H9 (cell line): Measurements from ENCODE around the gene SHROOM1. TPM values are rescaled to one million over a fixed set of nuclear protein-coding genes. Genes with fewer than 3 reads are reported as not detected.
"Not testable (repeated sequence)": the region's sequence is repeated elsewhere in the genome, so short reads cannot be mapped to it uniquely, and the experiment has no call there.

ENCODE experiments used
- DNase-seq: peaks from one replicate; pipeline ENCODE4 v3.0.0-alpha.2; 2017
- H2AFZ ChIP-seq: one replicate; pipeline ENCODE4 v1.6.1; 2013; ENCODE audit warnings: mild to moderate bottlenecking, low read length, control low read depth, moderate library complexity
- H2AK5ac ChIP-seq: 2 replicates; pipeline ENCODE4 v1.6.1; 2013; ENCODE audit warnings: low read length, control low read depth, mixed read lengths; ENCODE audit not compliant: insufficient read length
- H2BK120ac ChIP-seq: one replicate; pipeline ENCODE4 v1.6.1; 2013; ENCODE audit warnings: low read depth, mild to moderate bottlenecking, low read length, control low read depth, inconsistent platforms; ENCODE audit not compliant: poor library complexity, severe bottlenecking
- H2BK12ac ChIP-seq: 2 replicates; pipeline ENCODE4 v1.6.1; 2013; ENCODE audit warnings: low read length, control low read depth, mixed read lengths, low read depth; ENCODE audit not compliant: insufficient read length
- H2BK15ac ChIP-seq: 2 replicates; pipeline ENCODE4 v1.6.1; 2013; ENCODE audit warnings: low read depth, low read length, control low read depth
- H2BK20ac ChIP-seq: one replicate; pipeline ENCODE4 v1.6.1; 2013; ENCODE audit warnings: low read depth, mild to moderate bottlenecking, low read length, control low read depth, inconsistent platforms; ENCODE audit not compliant: poor library complexity, severe bottlenecking
- H2BK5ac ChIP-seq: 2 replicates; pipeline ENCODE4 v1.6.1; 2013; ENCODE audit warnings: low read length, control low read depth, mixed read lengths; ENCODE audit not compliant: insufficient read length
- H3K14ac ChIP-seq: 2 replicates; pipeline ENCODE4 v1.6.1; 2013; ENCODE audit warnings: low read length, control low read depth; ENCODE audit not compliant: insufficient read depth
- H3K18ac ChIP-seq: 2 replicates; pipeline ENCODE4 v1.6.1; 2013; ENCODE audit warnings: low read depth, mild to moderate bottlenecking, mixed read lengths, low read length, control low read depth; ENCODE audit not compliant: insufficient read length
- H3K23ac ChIP-seq: 2 replicates; pipeline ENCODE4 v1.6.1; 2013; ENCODE audit warnings: low read length, control low read depth, mixed read lengths, low read depth; ENCODE audit not compliant: insufficient read length
- H3K23me2 ChIP-seq: 2 replicates; pipeline ENCODE4 v1.6.1; 2013; ENCODE audit warnings: low read depth, mild to moderate bottlenecking, mixed read lengths, low read length, control low read depth; ENCODE audit not compliant: insufficient read length, poor library complexity, severe bottlenecking
- H3K27ac ChIP-seq: 2 replicates; pipeline ENCODE4 v1.5.1; 2013; ENCODE audit warnings: low read length, control low read depth, mixed read lengths, low read depth; ENCODE audit not compliant: insufficient read length
- H3K27me3 ChIP-seq: 2 replicates; pipeline ENCODE4 v1.6.1; 2013; ENCODE audit warnings: low read length, control low read depth, inconsistent platforms; ENCODE audit not compliant: insufficient read depth
- H3K4ac ChIP-seq: 2 replicates; pipeline ENCODE4 v1.6.1; 2013; ENCODE audit warnings: low read depth, mild to moderate bottlenecking, control low read depth, inconsistent platforms, low read length, moderate library complexity
- H3K4me1 ChIP-seq: 2 replicates; pipeline ENCODE4 v1.6.1; 2013; ENCODE audit warnings: low read length, control low read depth, inconsistent platforms; ENCODE audit not compliant: insufficient read depth
- H3K4me2 ChIP-seq: 2 replicates; pipeline ENCODE4 v1.6.1; 2013; ENCODE audit warnings: low read length, control low read depth, mixed read lengths; ENCODE audit not compliant: insufficient read length, insufficient read depth
- H3K56ac ChIP-seq: 2 replicates; pipeline ENCODE4 v1.6.1; 2013; ENCODE audit warnings: low read depth, mild to moderate bottlenecking, mixed read lengths, low read length, control low read depth; ENCODE audit not compliant: insufficient read length
- H3K79me1 ChIP-seq: 2 replicates; pipeline ENCODE4 v1.6.1; 2013; ENCODE audit warnings: low read depth, mild to moderate bottlenecking, moderate library complexity, low read length, control low read depth, inconsistent platforms; ENCODE audit not compliant: insufficient read depth, poor library complexity, severe bottlenecking
- H3K79me2 ChIP-seq: 2 replicates; pipeline ENCODE4 v1.6.1; 2013; ENCODE audit warnings: low read length, control low read depth, inconsistent platforms; ENCODE audit not compliant: insufficient read depth
- H3K9ac ChIP-seq: 2 replicates; pipeline ENCODE4 v1.6.1; 2013; ENCODE audit warnings: low read length, control low read depth, mixed read lengths; ENCODE audit not compliant: insufficient read length; ENCODE audit errors: extremely low read depth
- H3K9me3 ChIP-seq: one replicate; pipeline ENCODE4 v1.6.1; 2013; ENCODE audit warnings: low read depth, low read length, inconsistent platforms; ENCODE audit not compliant: control insufficient read depth
- H3T11ph ChIP-seq: one replicate; pipeline ENCODE4 v1.6.1; 2013; ENCODE audit warnings: mild to moderate bottlenecking, low read length, control low read depth, inconsistent platforms
- H4K20me1 ChIP-seq: one replicate; pipeline ENCODE4 v1.6.1; 2013; ENCODE audit not compliant: control insufficient read depth, insufficient read length, insufficient read depth
- H4K5ac ChIP-seq: 2 replicates; pipeline ENCODE4 v1.6.1; 2013; ENCODE audit warnings: low read depth, mild to moderate bottlenecking, mixed read lengths, low read length, control low read depth; ENCODE audit not compliant: insufficient read length
- H4K8ac ChIP-seq: replicated peaks from 2 replicates; pipeline ENCODE4 v1.6.1; 2013; ENCODE audit warnings: low read length, control low read depth, mixed read lengths, low read depth; ENCODE audit not compliant: insufficient read length
- H4K91ac ChIP-seq: 2 replicates; pipeline ENCODE4 v1.6.1; 2013; ENCODE audit warnings: low read depth, mild to moderate bottlenecking, moderate library complexity, mixed read lengths, low read length, control low read depth; ENCODE audit not compliant: insufficient read length
- H3K27ac Mint-ChIP-seq, 3 experiments: 2 replicates in 2 of 3; 3 replicates in 1 of 3; pipeline ENCODE4 v1.8.0; 2020 to 2021; ENCODE audit warnings: mixed read lengths in 3 of 3, mild to moderate bottlenecking in 1 of 3, moderate library complexity in 1 of 3
- H3K27me3 Mint-ChIP-seq: 2 replicates; pipeline ENCODE4 v1.8.0; 2021; ENCODE audit warnings: low read depth, mild to moderate bottlenecking, moderate library complexity, mixed read lengths
- H3K36me3 Mint-ChIP-seq, 3 experiments: 2 replicates in 2 of 3; 3 replicates in 1 of 3; pipeline ENCODE4 v1.8.0; 2020 to 2021; ENCODE audit warnings: low read depth in 3 of 3, mixed read lengths in 3 of 3; ENCODE audit not compliant: insufficient read depth in 1 of 3
- H3K4me1 Mint-ChIP-seq, 2 experiments: 2 replicates each; pipeline ENCODE4 v1.8.0; 2020; ENCODE audit warnings: mixed read lengths in 2 of 2
- H3K4me3 Mint-ChIP-seq, 2 experiments: 2 replicates in 1 of 2; 3 replicates in 1 of 2; pipeline ENCODE4 v1.8.0; 2020 to 2021; ENCODE audit warnings: mild to moderate bottlenecking in 2 of 2, mixed read lengths in 2 of 2, moderate library complexity in 1 of 2
- H3K9me3 Mint-ChIP-seq, 2 experiments: 2 replicates in 1 of 2; 3 replicates in 1 of 2; pipeline ENCODE4 v1.8.0; 2020; ENCODE audit warnings: mild to moderate bottlenecking in 2 of 2, mixed read lengths in 2 of 2, moderate library complexity in 1 of 2
- CTCF ChIP-seq: fragments of 200-600 bp; sonication (generic); conservative IDR thresholded peaks from 3 replicates; pipeline ENCODE4 v1.8.0; 2021; ENCODE audit warnings: antibody characterized with exemption, mild to moderate bottlenecking
- WGBS: extraction: QIAGEN DNeasy Blood & Tissue Kit; methylation state at CpG from one replicate; pipeline ENCODE4 v1.1.7; 2013; ENCODE audit warnings: missing lambda C conversion rate, low lambda C conversion rate, mixed read lengths; ENCODE audit not compliant: insufficient read length; ENCODE audit errors: extremely low coverage; 5-methylcytosine and 5-hydroxymethylcytosine counted together
- total RNA-seq: library from RNA; stranded (reverse); gene quantifications from 2 replicates; pipeline ENCODE4 v1.2.1, GENCODE V29; 2021

The SHROOM1 gene
- total RNA-seq, 1 experiment from 2014 or later = 7.0 TPM

DNA sequence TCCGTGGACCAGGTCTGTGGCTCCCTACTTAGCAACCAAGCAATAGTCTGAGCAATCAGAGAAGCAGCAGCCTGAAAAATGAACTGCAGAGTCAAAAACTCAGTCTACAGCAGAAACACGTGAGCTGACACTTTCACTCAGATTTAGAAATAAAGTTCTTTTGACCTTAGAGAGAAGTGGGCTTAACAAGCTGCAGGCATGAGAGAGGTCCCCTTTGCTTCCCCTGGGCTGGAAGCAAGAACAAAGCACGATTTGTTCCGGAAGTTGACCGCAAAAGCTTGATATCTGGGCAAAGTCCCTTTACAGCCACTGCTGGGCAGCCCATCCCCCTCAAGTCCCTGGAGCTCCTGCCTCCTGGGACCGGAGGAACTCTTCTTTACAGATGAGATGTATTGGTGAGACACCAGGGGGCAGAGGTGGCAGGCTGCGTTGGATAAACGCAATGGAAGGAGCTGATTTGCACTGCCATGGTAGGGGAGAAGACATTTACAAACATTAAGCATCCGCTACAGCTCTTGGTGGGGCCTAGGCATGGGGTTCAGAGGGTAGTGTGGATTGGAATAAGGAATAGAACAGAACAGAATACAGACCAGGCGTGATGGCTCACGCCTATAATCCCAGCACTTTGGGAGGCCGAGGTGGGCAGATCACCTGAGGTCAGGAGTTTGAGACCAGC lies 23.1 kb downstream of the SHROOM1 start:
- no peaks in the 10 kb centered on the region for H3K9me3 Mint-ChIP-seq
- peak; percentile 83 for DNase-seq
- H3K36me3 Mint-ChIP-seq = no peaks in the 10 kb centered on the region
- H3K4me1 ChIP-seq = no peaks in the 10 kb centered on the region
- no peak overlapping the region for H4K8ac ChIP-seq
- H2BK15ac ChIP-seq = no peak overlapping the region
- H2AK5ac ChIP-seq = no peak overlapping the region
- peaks cover 9 to 18% of the 10 kb centered on the region in 2 experiments for H3K4me1 Mint-ChIP-seq
- WGBS = no CpG with 5 or more reads among the region's 12 CpGs
- no peak overlapping the region for H2BK12ac ChIP-seq
- no peak overlapping the region for H3K27ac ChIP-seq
- H4K5ac ChIP-seq = no peak overlapping the region
- H3T11ph ChIP-seq = no peak overlapping the region
- H3K56ac ChIP-seq = no peak overlapping the region
- H4K20me1 ChIP-seq = no peaks in the 10 kb centered on the region
- H2AFZ ChIP-seq = no peak overlapping the region
- H3K27ac Mint-ChIP-seq = no peak overlapping the region
- no peaks in the 10 kb centered on the region for H3K9me3 ChIP-seq
- TF ChIP-seq CTCF = peak; percentile 66
- H3K14ac ChIP-seq = no peak overlapping the region
- H3K4me2 ChIP-seq = no peak overlapping the region
- H3K79me2 ChIP-seq = no peaks in the 10 kb centered on the region
- no peak overlapping the region for H2BK5ac ChIP-seq
- H3K79me1 ChIP-seq = no peaks in the 10 kb centered on the region
- H4K91ac ChIP-seq = no peak overlapping the region
- H3K4ac ChIP-seq = no peak overlapping the region
- no peaks in the 10 kb centered on the region for H3K23me2 ChIP-seq
- H3K23ac ChIP-seq = no peak overlapping the region
- H2BK120ac ChIP-seq = no peak overlapping the region
- H3K18ac ChIP-seq = no peak overlapping the region
- no peak overlapping the region for H3K4me3 Mint-ChIP-seq
- H3K9ac ChIP-seq = no peak overlapping the region
- peaks cover 7% of the 10 kb centered on the region for H3K27me3 ChIP-seq
- no peak overlapping the region for H2BK20ac ChIP-seq
- peaks cover 62% of the 10 kb centered on the region for H3K27me3 Mint-ChIP-seq

- not testable (repeated sequence) for H3K27ac ChIP-seq, H3K23ac ChIP-seq, H2BK20ac ChIP-seq, H2BK12ac ChIP-seq, H2BK120ac ChIP-seq, H3K18ac ChIP-seq, H2BK5ac ChIP-seq, H3K27me3 ChIP-seq, H3K9ac ChIP-seq, H4K91ac ChIP-seq, H4K5ac ChIP-seq, H3K56ac ChIP-seq, H3K79me1 ChIP-seq, H3K9me3 Mint-ChIP-seq, H3K79me2 ChIP-seq, H3K4ac ChIP-seq, H2AK5ac ChIP-seq, H3K36me3 Mint-ChIP-seq, H3K4me3 Mint-ChIP-seq, H4K8ac ChIP-seq, H2BK15ac ChIP-seq, H4K20me1 ChIP-seq, H3K4me1 ChIP-seq, DNase-seq, H3K9me3 ChIP-seq, H3K27ac Mint-ChIP-seq, H3K4me2 ChIP-seq, H2AFZ ChIP-seq, H3K14ac ChIP-seq, H3T11ph ChIP-seq, H3K23me2 ChIP-seq
- WGBS = no CpG with 5 or more reads among the region's 12 CpGs
- Mint-ChIP-seq H3K4me1 (peaks cover 9 to 16% of the 10 kb centered on the region in 2 experiments), H3K27me3 (peaks cover 57% of the 10 kb centered on the region)
These were observed 23.7 kb downstream of the SHROOM1 start for GRCh38 chr5:132806804-132807162.
